ENCODE measurements around the gene PSORS1C1.

The PSORS1C1 gene

DNA sequence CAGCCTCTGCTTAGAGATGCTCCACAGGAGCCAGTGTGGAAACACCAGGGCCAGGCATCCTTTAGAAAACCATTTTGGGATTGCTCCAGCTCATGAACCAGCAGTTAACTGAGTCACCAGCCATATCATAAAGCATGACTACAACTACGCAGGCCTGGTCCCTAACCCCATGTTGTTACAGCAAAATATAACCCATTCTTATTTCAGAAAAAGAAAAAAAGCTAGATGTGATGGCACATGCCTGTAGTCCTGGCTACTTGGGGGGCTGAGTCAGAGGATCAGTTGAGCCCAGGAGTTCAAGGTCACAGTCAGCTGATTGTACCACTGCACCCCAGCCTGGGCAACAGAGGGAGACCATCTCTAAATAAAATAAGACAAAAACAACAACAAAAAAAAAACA, 39.1 kb upstream of the PSORS1C1 start:
- TF ChIP-seq, protein P1, sequence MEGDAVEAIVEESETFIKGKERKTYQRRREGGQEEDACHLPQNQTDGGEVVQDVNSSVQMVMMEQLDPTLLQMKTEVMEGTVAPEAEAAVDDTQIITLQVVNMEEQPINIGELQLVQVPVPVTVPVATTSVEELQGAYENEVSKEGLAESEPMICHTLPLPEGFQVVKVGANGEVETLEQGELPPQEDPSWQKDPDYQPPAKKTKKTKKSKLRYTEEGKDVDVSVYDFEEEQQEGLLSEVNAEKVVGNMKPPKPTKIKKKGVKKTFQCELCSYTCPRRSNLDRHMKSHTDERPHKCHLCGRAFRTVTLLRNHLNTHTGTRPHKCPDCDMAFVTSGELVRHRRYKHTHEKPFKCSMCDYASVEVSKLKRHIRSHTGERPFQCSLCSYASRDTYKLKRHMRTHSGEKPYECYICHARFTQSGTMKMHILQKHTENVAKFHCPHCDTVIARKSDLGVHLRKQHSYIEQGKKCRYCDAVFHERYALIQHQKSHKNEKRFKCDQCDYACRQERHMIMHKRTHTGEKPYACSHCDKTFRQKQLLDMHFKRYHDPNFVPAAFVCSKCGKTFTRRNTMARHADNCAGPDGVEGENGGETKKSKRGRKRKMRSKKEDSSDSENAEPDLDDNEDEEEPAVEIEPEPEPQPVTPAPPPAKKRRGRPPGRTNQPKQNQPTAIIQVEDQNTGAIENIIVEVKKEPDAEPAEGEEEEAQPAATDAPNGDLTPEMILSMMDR (IDR thresholded peaks at IDR 0.05; ENCODE audit: low read depth, low read length, poor library complexity, severe bottlenecking): no peak
- TF ChIP-seq EZH2phosphoT487 (IDR thresholded peaks at IDR 0.05; ENCODE audit: borderline replicate concordance, low read length): no peak
- Histone ChIP-seq H3K4me3 (ENCODE audit: low read length) (no peak overlapping the region), H3K4me2 (ENCODE audit: low read length) (no peak overlapping the region), H3K79me2 (ENCODE audit: control insufficient read depth, low read length) (no peaks in the 10 kb centered on the region), H3K9me2 (replicated peaks; ENCODE audit: control insufficient read depth, low read length) (no peaks in the 10 kb centered on the region), H3K27me3 (ENCODE audit: control insufficient read depth, low read length) (peaks cover 3% of the 10 kb centered on the region; the same call in 1 of the 2 replicates), H3K36me3 (ENCODE audit: control insufficient read depth, low read length) (no peaks in the 10 kb centered on the region), H3F3A (ENCODE audit: control insufficient read depth, insufficient read depth) (no peaks in the 10 kb centered on the region), H4K20me1 (ENCODE audit: control insufficient read depth, insufficient read depth, low read depth, low read length) (no peaks in the 10 kb centered on the region), H3K27ac (ENCODE audit: low read depth, low read length) (no peak overlapping the region), H3K9me3 (ENCODE audit: control insufficient read depth, insufficient read depth, low read length) (no peaks in the 10 kb centered on the region), H3K4me1 (ENCODE audit: control insufficient read depth, low read length) (no peaks in the 10 kb centered on the region)

DNA sequence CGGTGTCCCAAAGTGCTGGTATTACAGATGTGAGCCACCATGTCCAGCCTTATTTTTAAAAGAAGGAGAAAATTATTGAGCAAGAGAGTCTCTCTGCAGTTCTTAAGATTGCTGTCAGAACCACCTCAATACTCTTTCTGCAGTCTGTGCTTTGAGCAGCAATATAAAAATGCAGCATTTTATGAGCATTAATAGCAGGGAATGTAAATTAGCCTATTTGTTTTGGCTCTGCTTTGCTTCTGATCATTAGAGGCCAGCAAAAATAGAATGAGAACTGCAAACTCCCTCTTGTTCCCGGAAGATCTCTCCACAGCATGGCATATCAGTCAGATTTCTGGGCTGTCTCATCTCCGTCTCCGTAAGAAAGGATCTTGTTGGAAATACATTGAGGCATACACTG, 38.0 kb upstream of the PSORS1C1 start:
- TF ChIP-seq, protein P1 (IDR thresholded peaks at IDR 0.05; ENCODE audit: low read depth, low read length, poor library complexity, severe bottlenecking): no peak
- no peak for TF ChIP-seq EZH2phosphoT487 (IDR thresholded peaks at IDR 0.05; ENCODE audit: borderline replicate concordance, low read length)
- Histone ChIP-seq H3K9me2 (replicated peaks; ENCODE audit: control insufficient read depth, low read length) (no peaks in the 10 kb centered on the region), H3K27ac (ENCODE audit: low read depth, low read length) (no peak overlapping the region), H3K27me3 (ENCODE audit: control insufficient read depth, low read length) (peaks cover 3% of the 10 kb centered on the region; the same call in 1 of the 2 replicates), H3K4me3 (ENCODE audit: low read length) (no peak overlapping the region), H4K20me1 (ENCODE audit: control insufficient read depth, insufficient read depth, low read depth, low read length) (no peaks in the 10 kb centered on the region), H3F3A (ENCODE audit: control insufficient read depth, insufficient read depth) (no peaks in the 10 kb centered on the region), H3K4me1 (ENCODE audit: control insufficient read depth, low read length) (no peaks in the 10 kb centered on the region), H3K79me2 (ENCODE audit: control insufficient read depth, low read length) (no peaks in the 10 kb centered on the region), H3K4me2 (ENCODE audit: low read length) (no peak overlapping the region), H3K36me3 (ENCODE audit: control insufficient read depth, low read length) (no peaks in the 10 kb centered on the region), H3K9me3 (ENCODE audit: control insufficient read depth, insufficient read depth, low read length) (no peaks in the 10 kb centered on the region)

DNA sequence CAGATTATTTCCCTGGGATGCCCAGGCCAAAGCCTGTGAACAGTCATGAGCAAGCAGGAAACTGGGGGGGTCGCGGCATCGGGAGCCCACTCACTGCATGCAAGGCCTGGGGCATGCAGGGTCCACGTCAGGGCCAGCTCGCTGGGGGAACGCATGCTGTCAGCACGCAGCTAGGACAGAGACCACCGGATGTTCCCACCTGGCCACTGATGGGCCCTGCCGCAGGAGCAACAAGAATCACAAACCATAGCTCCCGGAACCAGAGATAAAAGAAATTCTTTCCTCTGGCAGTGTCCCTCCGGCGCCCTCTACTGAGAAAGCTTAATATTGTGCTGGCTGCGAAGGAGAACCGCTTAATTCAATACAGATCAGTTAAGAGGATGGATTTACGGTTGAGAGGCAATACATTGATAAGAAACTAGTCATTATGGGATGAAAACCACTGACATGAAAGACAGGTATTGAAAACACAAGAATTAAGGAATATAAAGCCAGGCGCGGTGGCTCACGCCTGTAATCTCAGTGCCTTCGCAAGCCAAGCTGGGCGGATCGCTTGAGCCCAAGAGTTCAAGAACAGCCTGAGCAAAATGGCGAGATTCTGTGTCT, 34.8 kb upstream of the PSORS1C1 start:
- Histone ChIP-seq H4K20me1 (ENCODE audit: control insufficient read depth, insufficient read depth, low read depth, low read length) (no peaks in the 10 kb centered on the region), H3K27ac (ENCODE audit: low read depth, low read length) (no peak overlapping the region), H3K4me3 (ENCODE audit: low read length) (peak overlapping the region; percentile 44), H3K4me2 (ENCODE audit: low read length) (peak overlapping the region; percentile 50), H3K4me1 (ENCODE audit: control insufficient read depth, low read length) (peaks cover 5% of the 10 kb centered on the region; the same call in 1 of the 2 replicates), H3K27me3 (ENCODE audit: control insufficient read depth, low read length) (peaks cover 8% of the 10 kb centered on the region), H3K9me3 (ENCODE audit: control insufficient read depth, insufficient read depth, low read length) (no peaks in the 10 kb centered on the region), H3K9me2 (replicated peaks; ENCODE audit: control insufficient read depth, low read length) (no peaks in the 10 kb centered on the region), H3K79me2 (ENCODE audit: control insufficient read depth, low read length) (no peaks in the 10 kb centered on the region), H3F3A (ENCODE audit: control insufficient read depth, insufficient read depth) (no peaks in the 10 kb centered on the region), H3K36me3 (ENCODE audit: control insufficient read depth, low read length) (no peaks in the 10 kb centered on the region)
- TF ChIP-seq EZH2phosphoT487 (IDR thresholded peaks at IDR 0.05; ENCODE audit: borderline replicate concordance, low read length): no peak
- TF ChIP-seq, protein P1 (IDR thresholded peaks at IDR 0.05; ENCODE audit: low read depth, low read length, poor library complexity, severe bottlenecking): peak; percentile 87
